ENCODE results near the gene ORAI3.

- TF ChIP-seq MEF2A (IDR thresholded peaks at IDR 0.05; ENCODE audit: borderline replicate concordance, low read depth) (no peak), ELF1 (IDR thresholded peaks at IDR 0.05) (no peak), TAF1 (IDR thresholded peaks at IDR 0.05; ENCODE audit: borderline replicate concordance, low read depth, low read length) (no peak), MXI1 (IDR thresholded peaks at IDR 0.05; ENCODE audit: low read depth, low read length) (no peak), CTCF (IDR thresholded peaks at IDR 0.05) (no peak), MAX (IDR thresholded peaks at IDR 0.05; ENCODE audit: low read depth) (no peak), FOXJ3 (CRISPR knock-in tag; IDR thresholded peaks at IDR 0.05) (no peak)
Measured at GRCh38 chr16:30918614-30919013, 30.3 kb upstream of the ORAI3 start.
